Cardiac fibroblast (primary cell): ENCODE measurements around the gene HECTD3.
"Not testable (repeated sequence)": the region's sequence is repeated elsewhere in the genome, so short reads cannot be mapped to it uniquely, and the experiment has no call there.

Source experiments
- DNase-seq, 2 donors: peaks; one replicate each; pipeline versions ENCODE4 v3.0.0 to v3.0.0-alpha.2; 2010; ENCODE audit warnings: low read depth in 2 of 2
- H3K4me3 ChIP-seq, 2 donors: replicated peaks in 1 of 2; 1 replicate in 1 of 2; 2 replicates in 1 of 2; pipeline ENCODE4 v1.5.1; 2011; ENCODE audit warnings: low read depth in 2 of 2, low read length in 2 of 2, mild to moderate bottlenecking in 2 of 2, moderate library complexity in 1 of 2
- CTCF ChIP-seq: IDR thresholded peaks from one replicate; pipeline ENCODE4 v1.5.1; 2011; ENCODE audit warnings: low read depth, mild to moderate bottlenecking, low read length, inconsistent platforms

Gene HECTD3

GRCh38 chr1:45004281-45004920 lies 6.7 kb downstream of the HECTD3 start:
- no peak for DNase-seq
- no peak overlapping the region for H3K4me3 ChIP-seq
- TF ChIP-seq CTCF, result no peak

GRCh38 chr1:45003741-45004140 lies 7.4 kb downstream of the HECTD3 start:
- H3K4me3 ChIP-seq, result no peak overlapping the region
- DNase-seq, result no peak
- TF ChIP-seq CTCF, result no peak

- DNase-seq, result no peak
- no peak overlapping the region for H3K4me3 ChIP-seq
- TF ChIP-seq CTCF, result no peak
Observed at GRCh38 chr1:45002650-45003645, 8.2 kb downstream of the HECTD3 start.

DNA sequence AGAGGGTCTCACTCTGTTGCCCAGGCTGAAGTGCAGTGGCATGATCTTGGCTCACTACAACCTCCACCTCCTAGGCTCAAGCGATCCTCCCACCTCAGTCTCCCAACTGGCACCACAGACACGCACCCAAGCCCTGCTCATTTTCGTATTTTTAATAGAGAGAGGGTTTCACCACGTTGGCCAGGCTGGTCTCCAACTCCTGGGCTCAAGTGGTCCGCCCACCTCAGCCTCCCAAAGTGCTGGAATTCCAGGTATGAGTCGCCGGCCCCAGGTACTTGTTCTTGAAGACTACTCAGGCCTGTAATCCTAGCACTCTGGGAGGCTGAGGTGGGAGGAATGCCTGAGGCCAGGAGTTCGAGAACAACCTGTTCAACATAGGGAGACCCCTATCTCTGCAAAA lies 9.5 kb downstream of the HECTD3 start:
- not testable (repeated sequence) for H3K4me3 ChIP-seq, DNase-seq

DNA sequence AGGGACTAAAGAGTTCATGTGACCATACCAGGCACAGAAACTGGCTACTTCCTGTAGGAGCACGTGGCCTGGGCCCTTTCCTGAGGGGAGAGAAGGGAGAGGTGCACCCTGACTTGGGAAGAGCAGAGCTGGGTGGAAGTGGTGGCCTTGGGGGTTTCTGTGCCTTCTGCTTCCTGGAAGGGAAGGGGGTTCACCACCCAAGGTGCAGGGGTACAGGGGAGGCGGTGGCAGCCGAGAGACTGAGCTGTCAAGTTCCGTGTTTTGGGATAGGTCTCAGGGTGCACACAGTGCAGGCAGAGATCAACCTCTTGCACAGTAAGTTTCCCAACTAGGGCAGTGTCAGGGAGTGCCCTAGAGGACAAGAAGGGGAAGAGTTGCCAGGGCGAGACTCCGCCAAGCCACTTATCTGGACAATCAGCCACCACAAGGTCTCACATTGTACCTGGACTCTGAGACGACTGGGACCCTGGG lies 10.1 kb downstream of the HECTD3 start:
- no peak for DNase-seq
- no peak overlapping the region for H3K4me3 ChIP-seq
- TF ChIP-seq CTCF, result no peak

DNA sequence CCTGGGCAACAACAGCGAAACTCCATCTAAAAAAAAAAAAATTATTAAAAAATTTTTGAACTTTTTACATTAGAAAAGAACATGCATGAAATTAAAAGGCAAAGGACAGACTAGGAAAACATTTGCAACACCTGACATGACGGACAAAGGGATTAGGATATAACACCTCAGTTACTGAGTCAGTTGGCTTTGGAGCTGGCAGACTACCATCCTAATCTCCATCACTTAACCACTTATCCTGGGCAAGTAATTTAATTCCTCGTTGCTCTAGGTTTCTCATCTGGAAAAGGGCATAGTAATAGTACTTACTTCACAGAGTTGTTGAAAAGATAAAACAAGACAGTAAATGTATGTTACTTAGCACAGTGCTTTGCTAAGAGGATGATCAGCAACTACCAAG lies 11.9 kb downstream of the HECTD3 start:
- no peak for DNase-seq
- no peak overlapping the region for H3K4me3 ChIP-seq
- TF ChIP-seq CTCF, result no peak
